Ovary (tissue), 9 donors: ENCODE measurements around the gene IKZF1. TPM values are rescaled to one million over a fixed set of nuclear protein-coding genes. Genes with fewer than 3 reads are reported as not detected.

ENCODE experiments used
- DNase-seq, 5 donors: peaks; one replicate each; pipeline ENCODE4 v3.0.0-alpha.2; 2019 to 2020
- H3K27ac ChIP-seq, 2 donors: fragments of 200-600 bp; one replicate each; pipeline versions ENCODE4 v1.5.1 to v1.8.0; 2019 to 2022
- H3K27me3 ChIP-seq: fragments of 200-600 bp; one replicate; pipeline ENCODE4 v1.8.0; 2022
- H3K36me3 ChIP-seq: fragments of 200-600 bp; sonication (generic); one replicate; pipeline ENCODE4 v1.5.1; 2019
- H3K4me1 ChIP-seq: one replicate; pipeline ENCODE4 v1.8.1; 2013; ENCODE audit warnings: mild to moderate bottlenecking, moderate library complexity; ENCODE audit not compliant: insufficient read depth
- H3K4me3 ChIP-seq: fragments of 200-600 bp; sonication (generic); one replicate; pipeline ENCODE4 v1.5.1; 2017
- H3K9me3 ChIP-seq, 2 donors: fragments of 200-600 bp in 1 of 2; sonication (generic) in 1 of 2; one replicate each; pipeline versions ENCODE4 v1.5.1 to v1.8.1; 2013 to 2019; ENCODE audit warnings: mild to moderate bottlenecking in 1 of 2, moderate library complexity in 1 of 2
- CTCF ChIP-seq, 3 donors: fragments of 450-650 bp in 2 of 3; fragments of 200-600 bp in 1 of 3; IDR thresholded peaks; one replicate each; pipeline versions ENCODE4 v1.5.1 to v1.8.0; 2016 to 2022; ENCODE audit warnings: antibody characterized with exemption in 3 of 3, mild to moderate bottlenecking in 1 of 3
- EP300 ChIP-seq: sonication (generic); formaldehyde crosslinking; IDR thresholded peaks from one replicate; pipeline ENCODE4 v1.6.1; 2017; ENCODE audit warnings: antibody characterized with exemption
- POLR2A ChIP-seq: fragments of 450-650 bp; IDR thresholded peaks from one replicate; pipeline ENCODE4 v1.6.1; 2017; ENCODE audit warnings: antibody characterized with exemption, mild to moderate bottlenecking, moderate library complexity
- WGBS, 3 donors: extraction: QIAGEN DNeasy Blood & Tissue Kit in 1 of 3; methylation state at CpG; one replicate each; pipeline versions ENCODE4 v1.1.5 to v1.1.7; 2013 to 2017; 5-methylcytosine and 5-hydroxymethylcytosine counted together
- intact Hi-C, 4 donors: fragments of 100-400 bp; cut with DNase I; formaldehyde crosslinking; loops; one replicate each; pipeline versions ENCODE4 v1.11.0 to v1.15.1; 2022 to 2023
- polyA plus RNA-seq, 2 donors: library from polyadenylated mRNA; stranded (reverse); fragments of 200-250 nt in 1 of 2; fragments of 350-450 nt in 1 of 2; fragmentation: Illumina TruSeq in 1 of 2; extraction: RNeasy Lipid Tissue Mini Kit (QIAGEN cat#74804) in 1 of 2; gene quantifications; one replicate each; pipeline ENCODE4 v1.2.3, GENCODE V29; 2013 to 2014
- total RNA-seq, 7 donors: library from RNA; depleted of rRNA in 2 of 7; stranded (reverse); fragments of >200 nt in 2 of 7; fragmentation: NEBNext Ultra II Directional in 3 of 7; extraction: Animal tissue kit (Norgen Biotek cat#: 25700) in 3 of 7; gene quantifications; one replicate each; pipeline versions ENCODE4 v1.1.0 to v1.2.4, GENCODE V29; 2016 to 2023
- donor health status: DM: no; HTN: no; CAD: no; lungs with moderate emphysema.
- donor health status: DM: no; HTN: no; CAD: no.
- donor health status: Bipolar disorder and iron deficiency.
- donor health status: DM: yes; HTN: yes; CAD: no.
- donor health status: DM: no; HTN: no; CAD: no.
- donor health status: DM: yes; HTN: yes; CAD: no.

Gene IKZF1
- total and polyA plus RNA-seq, 9 donors, result 0.59 to 7.5 (median 3.3) TPM

- Histone ChIP-seq H3K27ac (no peak overlapping the region), H3K9me3 (no peaks in the 10 kb centered on the region), H3K4me3 (no peak overlapping the region), H3K27me3 (no peaks in the 10 kb centered on the region), H3K4me1 (no peaks in the 10 kb centered on the region), H3K36me3 (no peaks in the 10 kb centered on the region)
- DNase-seq, result no peak
- intact Hi-C loops, result no loop called here
- TF ChIP-seq CTCF (IDR thresholded peaks at IDR 0.05) (no peak), EP300 (no peak), POLR2A (no peak)
- 20 to 35% (median 23%) methylated on average over 2 of the region's 2 CpGs for WGBS, 3 donors
Measured at GRCh38 chr7:50366311-50366710, 61.8 kb downstream of the IKZF1 start.

- intact Hi-C loops, result no loop called here
- no peak overlapping the region for H3K27ac ChIP-seq
- WGBS, 3 donors, result 73 to 84% (median 73%) methylated on average over 2 of the region's 2 CpGs
- H3K27me3 ChIP-seq, result no peaks in the 10 kb centered on the region
- no peak overlapping the region for H3K4me3 ChIP-seq
- H3K9me3 ChIP-seq, result no peaks in the 10 kb centered on the region
- H3K4me1 ChIP-seq, result no peaks in the 10 kb centered on the region
- no peak for TF ChIP-seq CTCF (IDR thresholded peaks at IDR 0.05)
- no peak for TF ChIP-seq EP300
- TF ChIP-seq POLR2A, result no peak
- no peaks in the 10 kb centered on the region for H3K36me3 ChIP-seq
- DNase-seq, result no peak
Measured at GRCh38 chr7:50367100-50367499, 62.6 kb downstream of the IKZF1 start.

GRCh38 chr7:50367570-50367969 lies 63.1 kb downstream of the IKZF1 start:
- intact Hi-C loops, result no loop called here
- no peak for DNase-seq
- Histone ChIP-seq H3K9me3 (no peaks in the 10 kb centered on the region), H3K36me3 (no peaks in the 10 kb centered on the region), H3K27me3 (no peaks in the 10 kb centered on the region), H3K4me3 (no peak overlapping the region), H3K27ac (no peak overlapping the region), H3K4me1 (no peaks in the 10 kb centered on the region)
- TF ChIP-seq EP300, result no peak
- TF ChIP-seq CTCF (IDR thresholded peaks at IDR 0.05), result no peak
- TF ChIP-seq POLR2A, result no peak
- WGBS, 3 donors, result 79 to 81% (median 79%) methylated on average over 6 of the region's 6 CpGs

GRCh38 chr7:50368366-50368765 lies 63.9 kb downstream of the IKZF1 start:
- intact Hi-C loops, result no loop called here
- WGBS, 3 donors, result 87 to 93% (median 91%) methylated on average over 4 of the region's 4 CpGs
- no peak for TF ChIP-seq POLR2A
- no peak for TF ChIP-seq EP300
- no peak for TF ChIP-seq CTCF (IDR thresholded peaks at IDR 0.05)
- Histone ChIP-seq H3K4me3 (no peak overlapping the region), H3K27ac (no peak overlapping the region), H3K36me3 (no peaks in the 10 kb centered on the region), H3K27me3 (no peaks in the 10 kb centered on the region), H3K9me3 (no peaks in the 10 kb centered on the region), H3K4me1 (no peaks in the 10 kb centered on the region)
- no peak for DNase-seq
